ENCODE results near the gene TAGLN3.
A peak's percentile ranks its signal among the peaks of the same experiment; 100 is the strongest.

The TAGLN3 gene

GRCh38 chr3:112005091-112005672 lies 6.5 kb downstream of the TAGLN3 start:
- CTCF ChIA-PET = interaction anchor here (1.6 to 21.1 kb wide), 3 partner anchors 8 to 39 kb away, joined by 6 to 279 read pairs (median 60); no protein-coding TSS in a partner anchor
- no peak for DNase-seq
- 80% methylated on average over 2 of the region's 4 CpGs for WGBS (ENCODE audit: insufficient coverage)
- POLR2A ChIA-PET = no interaction called here
- H3K4me3 ChIP-seq (ENCODE audit: control insufficient read depth in 1 of 7, extremely low read depth in 1 of 7, insufficient read depth in 4 of 7, low read depth in 2 of 7, low read length in 6 of 7) = no peak overlapping the region
- H3K27me3 ChIP-seq (replicated peaks in 2 of 5; ENCODE audit: control insufficient read depth in 4 of 5, insufficient read depth in 5 of 5, low read length in 4 of 5) = peaks cover 0 to 9% (median 4%) of the 10 kb centered on the region in 5 experiments
- no peaks in the 10 kb centered on the region for H3K36me3 ChIP-seq (ENCODE audit: control insufficient read depth in 4 of 4, insufficient read depth in 4 of 4, low read length in 3 of 4)
- no peaks in the 10 kb centered on the region for H3K4me1 ChIP-seq (ENCODE audit: control extremely low read depth in 1 of 4, control insufficient read depth in 4 of 4, insufficient read depth in 4 of 4, low read length in 3 of 4)
- H3K9me3 ChIP-seq (ENCODE audit: control extremely low read depth in 1 of 5, control insufficient read depth in 4 of 5, insufficient read depth in 2 of 5, low read depth in 1 of 5, low read length in 4 of 5) = no peaks in the 10 kb centered on the region
- H3K27ac ChIP-seq (ENCODE audit: insufficient read depth in 1 of 2, low read depth in 1 of 2, low read length in 2 of 2, poor library complexity in 1 of 2, severe bottlenecking in 2 of 2) = no peak overlapping the region

DNA sequence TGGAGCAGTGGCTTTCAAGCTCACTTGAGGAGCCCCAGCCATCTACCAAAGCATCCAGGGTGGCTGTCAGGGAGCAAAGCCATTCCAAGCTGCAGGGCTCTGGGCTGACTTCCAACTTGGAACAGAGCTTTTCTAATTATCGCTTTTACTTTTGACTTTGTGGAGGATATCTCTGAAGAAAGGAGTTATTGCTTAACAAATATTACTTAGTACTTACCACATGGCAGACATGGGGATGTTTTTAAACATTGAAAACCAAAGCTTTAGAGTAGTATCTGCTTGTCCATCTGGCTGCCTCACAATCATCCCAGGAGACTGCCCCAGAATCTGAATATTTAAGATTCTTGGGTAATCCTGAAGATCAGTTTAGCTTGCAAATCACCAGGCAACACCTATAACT lies 8.9 kb downstream of the TAGLN3 start:
- POLR2A ChIA-PET = no interaction called here
- H3K9me3 ChIP-seq (ENCODE audit: control extremely low read depth in 1 of 5, control insufficient read depth in 4 of 5, insufficient read depth in 2 of 5, low read depth in 1 of 5, low read length in 4 of 5) = no peaks in the 10 kb centered on the region
- H3K4me3 ChIP-seq (ENCODE audit: control insufficient read depth in 1 of 7, extremely low read depth in 1 of 7, insufficient read depth in 4 of 7, low read depth in 2 of 7, low read length in 6 of 7) = no peak overlapping the region
- H3K27me3 ChIP-seq (replicated peaks in 2 of 5; ENCODE audit: control insufficient read depth in 4 of 5, insufficient read depth in 5 of 5, low read length in 4 of 5) = no peaks in the 10 kb centered on the region
- no CpG with 5 or more reads among the region's 1 CpG for WGBS (ENCODE audit: insufficient coverage)
- CTCF ChIA-PET = interaction anchor here (0.8 to 14.4 kb wide), 7 partner anchors 13 to 322 kb away, joined by 3 to 279 read pairs (median 3); partner anchors contain the start of gene TAGLN3
- no peak overlapping the region for H3K27ac ChIP-seq (ENCODE audit: insufficient read depth in 1 of 2, low read depth in 1 of 2, low read length in 2 of 2, poor library complexity in 1 of 2, severe bottlenecking in 2 of 2)
- peaks cover 0 to 4% (median 0%) of the 10 kb centered on the region in 4 experiments for H3K4me1 ChIP-seq (ENCODE audit: control extremely low read depth in 1 of 4, control insufficient read depth in 4 of 4, insufficient read depth in 4 of 4, low read length in 3 of 4)
- DNase-seq = no peak
- H3K36me3 ChIP-seq (ENCODE audit: control insufficient read depth in 4 of 4, insufficient read depth in 4 of 4, low read length in 3 of 4) = no peaks in the 10 kb centered on the region

GRCh38 chr3:112009670-112010069 lies 10.9 kb downstream of the TAGLN3 start:
- ChIA-PET POLR2A (no interaction called here), CTCF (interaction anchor here (1.5 to 14.4 kb wide), 2 partner anchors 15 to 31 kb away, joined by 5 to 279 read pairs; partner anchors contain the start of genes ABHD10 and TAGLN3)
- Histone ChIP-seq H3K9me3 (ENCODE audit: control extremely low read depth in 1 of 5, control insufficient read depth in 4 of 5, insufficient read depth in 2 of 5, low read depth in 1 of 5, low read length in 4 of 5) (no peaks in the 10 kb centered on the region), H3K4me1 (ENCODE audit: control extremely low read depth in 1 of 4, control insufficient read depth in 4 of 4, insufficient read depth in 4 of 4, low read length in 3 of 4) (peaks cover 0 to 10% (median 2%) of the 10 kb centered on the region in 4 experiments), H3K27me3 (replicated peaks in 2 of 5; ENCODE audit: control insufficient read depth in 4 of 5, insufficient read depth in 5 of 5, low read length in 4 of 5) (no peaks in the 10 kb centered on the region), H3K4me3 (ENCODE audit: control insufficient read depth in 1 of 7, extremely low read depth in 1 of 7, insufficient read depth in 4 of 7, low read depth in 2 of 7, low read length in 6 of 7) (no peak overlapping the region), H3K27ac (ENCODE audit: insufficient read depth in 1 of 2, low read depth in 1 of 2, low read length in 2 of 2, poor library complexity in 1 of 2, severe bottlenecking in 2 of 2) (no peak overlapping the region), H3K36me3 (ENCODE audit: control insufficient read depth in 4 of 4, insufficient read depth in 4 of 4, low read length in 3 of 4) (no peaks in the 10 kb centered on the region)
- DNase-seq = no peak
- WGBS (ENCODE audit: insufficient coverage) = no CpG with 5 or more reads among the region's 2 CpGs

- H3K27me3 ChIP-seq (replicated peaks in 2 of 5; ENCODE audit: control insufficient read depth in 4 of 5, insufficient read depth in 5 of 5, low read length in 4 of 5) = no peaks in the 10 kb centered on the region
- WGBS (ENCODE audit: insufficient coverage) = 100% methylated on average over 2 of the region's 3 CpGs
- H3K27ac ChIP-seq (ENCODE audit: insufficient read depth in 1 of 2, low read depth in 1 of 2, low read length in 2 of 2, poor library complexity in 1 of 2, severe bottlenecking in 2 of 2) = no peak overlapping the region
- H3K9me3 ChIP-seq (ENCODE audit: control extremely low read depth in 1 of 5, control insufficient read depth in 4 of 5, insufficient read depth in 2 of 5, low read depth in 1 of 5, low read length in 4 of 5) = no peaks in the 10 kb centered on the region
- no peaks in the 10 kb centered on the region for H3K36me3 ChIP-seq (ENCODE audit: control insufficient read depth in 4 of 4, insufficient read depth in 4 of 4, low read length in 3 of 4)
- DNase-seq = no peak
- H3K4me1 ChIP-seq (ENCODE audit: control extremely low read depth in 1 of 4, control insufficient read depth in 4 of 4, insufficient read depth in 4 of 4, low read length in 3 of 4) = peaks cover 0 to 10% (median 2%) of the 10 kb centered on the region in 4 experiments
- POLR2A ChIA-PET = no interaction called here
- CTCF ChIA-PET = interaction anchor here (1.5 to 14.4 kb wide), 5 partner anchors 16 to 294 kb away, joined by 5 to 279 read pairs (median 18); partner anchors contain the start of genes ABHD10 and TAGLN3
- H3K4me3 ChIP-seq (ENCODE audit: control insufficient read depth in 1 of 7, extremely low read depth in 1 of 7, insufficient read depth in 4 of 7, low read depth in 2 of 7, low read length in 6 of 7) = no peak overlapping the region
Observed at GRCh38 chr3:112010636-112011035, 11.9 kb downstream of the TAGLN3 start.

GRCh38 chr3:112011376-112011940 lies 12.7 kb downstream of the TAGLN3 start:
- Histone ChIP-seq H3K4me3 (ENCODE audit: control insufficient read depth in 1 of 7, extremely low read depth in 1 of 7, insufficient read depth in 4 of 7, low read depth in 2 of 7, low read length in 6 of 7) (no peak overlapping the region), H3K9me3 (ENCODE audit: control extremely low read depth in 1 of 5, control insufficient read depth in 4 of 5, insufficient read depth in 2 of 5, low read depth in 1 of 5, low read length in 4 of 5) (no peaks in the 10 kb centered on the region), H3K27me3 (replicated peaks in 2 of 5; ENCODE audit: control insufficient read depth in 4 of 5, insufficient read depth in 5 of 5, low read length in 4 of 5) (no peaks in the 10 kb centered on the region), H3K4me1 (ENCODE audit: control extremely low read depth in 1 of 4, control insufficient read depth in 4 of 4, insufficient read depth in 4 of 4, low read length in 3 of 4) (peaks cover 0 to 10% (median 2%) of the 10 kb centered on the region in 4 experiments), H3K27ac (ENCODE audit: insufficient read depth in 1 of 2, low read depth in 1 of 2, low read length in 2 of 2, poor library complexity in 1 of 2, severe bottlenecking in 2 of 2) (no peak overlapping the region), H3K36me3 (ENCODE audit: control insufficient read depth in 4 of 4, insufficient read depth in 4 of 4, low read length in 3 of 4) (no peaks in the 10 kb centered on the region)
- POLR2A ChIA-PET = no interaction called here
- CTCF ChIA-PET = interaction anchor here (1.5 to 14.4 kb wide), 6 partner anchors 16 to 294 kb away, joined by 5 to 279 read pairs (median 20); partner anchors contain the start of genes ABHD10 and TAGLN3
- WGBS (ENCODE audit: insufficient coverage) = 96% methylated on average over 5 of the region's 6 CpGs
- no peak for DNase-seq

DNA sequence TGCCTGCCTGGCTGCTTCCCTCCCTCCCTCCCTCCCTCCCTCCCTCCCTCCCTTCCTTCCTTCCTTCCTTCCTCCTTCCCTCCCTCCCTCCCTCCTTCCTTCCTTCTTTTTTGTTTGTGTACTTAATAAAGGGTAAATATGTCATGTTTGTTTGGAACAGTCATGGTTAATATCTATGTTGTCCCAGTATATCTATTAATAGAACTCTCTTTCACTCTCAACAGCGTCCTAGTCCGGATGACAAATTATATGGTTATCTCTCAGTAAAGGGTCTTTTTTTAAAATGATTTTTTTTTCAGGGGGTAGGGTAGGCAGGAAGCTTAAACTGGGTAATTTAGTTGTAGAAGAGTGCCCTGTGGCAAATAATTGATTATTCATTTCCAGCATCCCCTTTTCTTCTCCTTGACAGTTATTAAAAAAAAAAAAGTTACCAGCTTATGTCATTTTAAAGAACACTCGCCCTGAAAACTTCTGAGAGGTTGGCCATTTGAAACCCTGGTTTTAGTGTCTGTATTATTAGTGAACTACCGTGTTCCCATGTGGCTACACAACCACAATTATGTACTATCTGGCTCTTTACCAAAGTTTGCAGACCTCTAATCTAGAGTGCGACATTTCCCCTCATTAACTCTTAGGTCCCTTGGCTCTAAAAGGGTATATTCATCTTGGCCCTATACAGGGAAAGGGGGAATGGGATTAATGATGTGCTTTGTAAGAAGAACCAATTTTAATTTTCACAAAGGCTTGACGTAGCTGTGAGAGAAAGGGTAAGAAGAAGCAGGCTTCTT lies 13.7 kb downstream of the TAGLN3 start:
- Histone ChIP-seq H3K4me3 (ENCODE audit: control insufficient read depth in 1 of 7, extremely low read depth in 1 of 7, insufficient read depth in 4 of 7, low read depth in 2 of 7, low read length in 6 of 7) (no peak overlapping the region), H3K9me3 (ENCODE audit: control extremely low read depth in 1 of 5, control insufficient read depth in 4 of 5, insufficient read depth in 2 of 5, low read depth in 1 of 5, low read length in 4 of 5) (no peaks in the 10 kb centered on the region), H3K4me1 (ENCODE audit: control extremely low read depth in 1 of 4, control insufficient read depth in 4 of 4, insufficient read depth in 4 of 4, low read length in 3 of 4) (peaks cover 0 to 10% (median 2%) of the 10 kb centered on the region in 4 experiments), H3K36me3 (ENCODE audit: control insufficient read depth in 4 of 4, insufficient read depth in 4 of 4, low read length in 3 of 4) (no peaks in the 10 kb centered on the region), H3K27ac (ENCODE audit: insufficient read depth in 1 of 2, low read depth in 1 of 2, low read length in 2 of 2, poor library complexity in 1 of 2, severe bottlenecking in 2 of 2) (no peak overlapping the region), H3K27me3 (replicated peaks in 2 of 5; ENCODE audit: control insufficient read depth in 4 of 5, insufficient read depth in 5 of 5, low read length in 4 of 5) (no peaks in the 10 kb centered on the region)
- ChIA-PET CTCF (interaction anchor here (1.1 to 14.4 kb wide), 13 partner anchors 17 to 435 kb away, joined by 3 to 279 read pairs (median 6); partner anchors contain the start of gene TAGLN3), POLR2A (interaction anchor here (0.7 kb wide), 1 partner anchor 23 kb away, joined by 3 read pairs; no protein-coding TSS in a partner anchor)
- peak in 1 of 3 donors; percentile 26 for DNase-seq
- 100% methylated on average over 1 of the region's 6 CpGs for WGBS (ENCODE audit: insufficient coverage)

Measured in common myeloid progenitor, CD34-positive (primary cell).